ENCODE data around the gene HTR2C.

DNA sequence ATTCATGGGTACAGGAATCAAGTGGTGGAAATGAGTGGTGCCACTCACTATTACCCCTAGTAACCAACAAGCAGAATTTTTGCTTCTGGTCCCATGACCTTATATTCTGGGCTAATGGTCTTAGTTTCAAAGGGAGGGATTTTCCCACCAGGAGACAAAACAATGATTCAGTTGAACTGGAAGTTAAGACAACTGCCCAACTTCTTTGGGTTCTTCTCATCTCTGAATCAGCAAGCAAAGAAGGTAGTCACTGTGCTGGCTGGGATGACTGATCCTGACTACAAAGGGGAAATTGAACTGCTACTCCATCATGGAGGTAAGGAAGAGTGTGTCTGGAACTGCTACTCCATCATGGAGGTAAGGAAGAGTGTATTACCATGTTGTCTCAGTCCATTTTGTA is 346.3 kb downstream of the HTR2C start:
- TF ChIP-seq, protein P1, sequence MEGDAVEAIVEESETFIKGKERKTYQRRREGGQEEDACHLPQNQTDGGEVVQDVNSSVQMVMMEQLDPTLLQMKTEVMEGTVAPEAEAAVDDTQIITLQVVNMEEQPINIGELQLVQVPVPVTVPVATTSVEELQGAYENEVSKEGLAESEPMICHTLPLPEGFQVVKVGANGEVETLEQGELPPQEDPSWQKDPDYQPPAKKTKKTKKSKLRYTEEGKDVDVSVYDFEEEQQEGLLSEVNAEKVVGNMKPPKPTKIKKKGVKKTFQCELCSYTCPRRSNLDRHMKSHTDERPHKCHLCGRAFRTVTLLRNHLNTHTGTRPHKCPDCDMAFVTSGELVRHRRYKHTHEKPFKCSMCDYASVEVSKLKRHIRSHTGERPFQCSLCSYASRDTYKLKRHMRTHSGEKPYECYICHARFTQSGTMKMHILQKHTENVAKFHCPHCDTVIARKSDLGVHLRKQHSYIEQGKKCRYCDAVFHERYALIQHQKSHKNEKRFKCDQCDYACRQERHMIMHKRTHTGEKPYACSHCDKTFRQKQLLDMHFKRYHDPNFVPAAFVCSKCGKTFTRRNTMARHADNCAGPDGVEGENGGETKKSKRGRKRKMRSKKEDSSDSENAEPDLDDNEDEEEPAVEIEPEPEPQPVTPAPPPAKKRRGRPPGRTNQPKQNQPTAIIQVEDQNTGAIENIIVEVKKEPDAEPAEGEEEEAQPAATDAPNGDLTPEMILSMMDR (conservative IDR thresholded peaks at IDR 0.05 in 1 of 2, IDR thresholded peaks at IDR 0.05 in 1 of 2; ENCODE audit: extremely low read depth in 1 of 2, insufficient read depth in 1 of 2, low read depth in 1 of 2, low read length in 2 of 2): no peak
- TF ChIP-seq EZH2 (IDR thresholded peaks at IDR 0.05; ENCODE audit: borderline replicate concordance, low read length): no peak

Measured in mammary epithelial cell (primary cell).